Measurements from ENCODE around the gene SLC24A4. TPM values are rescaled to one million over a fixed set of nuclear protein-coding genes. Genes with fewer than 3 reads are reported as not detected.

The SLC24A4 gene
- total and polyA plus RNA-seq, 2 of the 4 experiments (the other 2 are of a cell fraction): not detected

DNA sequence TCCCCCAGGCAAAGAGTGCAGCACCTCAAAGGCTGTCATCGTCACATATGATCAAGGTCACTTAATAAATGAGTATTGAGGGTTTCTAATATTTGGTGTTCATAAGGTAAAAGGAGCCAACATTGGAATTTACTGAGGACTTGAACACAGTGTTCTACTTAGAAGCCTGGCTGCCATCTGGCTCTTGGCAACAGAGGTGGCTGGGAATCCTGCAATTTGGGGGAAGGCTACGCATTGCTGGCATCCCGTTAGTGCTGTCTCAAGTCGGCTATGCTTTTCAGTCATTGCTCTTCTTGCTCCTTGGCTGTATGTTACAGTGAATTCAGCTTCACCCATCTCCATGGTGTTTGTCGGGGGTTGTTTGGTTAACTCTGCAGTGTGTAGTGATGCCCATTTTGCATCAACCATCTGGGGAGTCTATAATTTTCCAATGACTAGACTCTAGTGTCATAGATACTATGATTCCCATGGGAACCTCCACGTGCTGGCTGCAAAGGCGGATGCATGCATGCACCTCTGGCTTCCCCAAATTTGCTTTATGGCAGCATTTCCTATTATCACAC lies 12.9 kb upstream of the SLC24A4 start:
- no TSS peak for BruUV-seq (replicated peaks)
- POLR2A ChIA-PET (ENCODE audit: unreplicated experiment): no interaction called here

More for the DNA sequence above, 12.9 kb upstream of the SLC24A4 start:
- no peak overlapping the region for H4K91ac ChIP-seq (ENCODE audit: insufficient read depth, low read depth, low read length)
- no peak overlapping the region for H3K14ac ChIP-seq (replicated peaks; ENCODE audit: low read depth, low read length)
- dilution Hi-C loops (cut with HindIII; ENCODE audit: low sequenced_read_pairs, unreplicated experiment): no loop called here
- H3K27ac ChIP-seq (ENCODE audit: insufficient read depth, low read length): no peak overlapping the region
- no peak overlapping the region for H2AK9ac ChIP-seq (replicated peaks; ENCODE audit: low read depth, low read length, poor library complexity)
- TF ChIP-seq FOS (IDR thresholded peaks at IDR 0.05; ENCODE audit: low read depth, low read length): no peak
- TF ChIP-seq CHD1 (IDR thresholded peaks at IDR 0.05; ENCODE audit: low read depth, low read length): no peak
- TF ChIP-seq, protein P1, sequence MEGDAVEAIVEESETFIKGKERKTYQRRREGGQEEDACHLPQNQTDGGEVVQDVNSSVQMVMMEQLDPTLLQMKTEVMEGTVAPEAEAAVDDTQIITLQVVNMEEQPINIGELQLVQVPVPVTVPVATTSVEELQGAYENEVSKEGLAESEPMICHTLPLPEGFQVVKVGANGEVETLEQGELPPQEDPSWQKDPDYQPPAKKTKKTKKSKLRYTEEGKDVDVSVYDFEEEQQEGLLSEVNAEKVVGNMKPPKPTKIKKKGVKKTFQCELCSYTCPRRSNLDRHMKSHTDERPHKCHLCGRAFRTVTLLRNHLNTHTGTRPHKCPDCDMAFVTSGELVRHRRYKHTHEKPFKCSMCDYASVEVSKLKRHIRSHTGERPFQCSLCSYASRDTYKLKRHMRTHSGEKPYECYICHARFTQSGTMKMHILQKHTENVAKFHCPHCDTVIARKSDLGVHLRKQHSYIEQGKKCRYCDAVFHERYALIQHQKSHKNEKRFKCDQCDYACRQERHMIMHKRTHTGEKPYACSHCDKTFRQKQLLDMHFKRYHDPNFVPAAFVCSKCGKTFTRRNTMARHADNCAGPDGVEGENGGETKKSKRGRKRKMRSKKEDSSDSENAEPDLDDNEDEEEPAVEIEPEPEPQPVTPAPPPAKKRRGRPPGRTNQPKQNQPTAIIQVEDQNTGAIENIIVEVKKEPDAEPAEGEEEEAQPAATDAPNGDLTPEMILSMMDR (conservative IDR thresholded peaks at IDR 0.05; ENCODE audit: low read depth, low read length): no peak
- TF ChIP-seq POLR2A (IDR thresholded peaks at IDR 0.05; ENCODE audit: low read depth, low read length): no peak
- TF ChIP-seq USF2 (IDR thresholded peaks at IDR 0.05; ENCODE audit: low read depth, low read length): no peak
- no peak for TF ChIP-seq NFE2L2 (IDR thresholded peaks at IDR 0.05; ENCODE audit: low read depth, low read length)
- no peak for TF ChIP-seq MAFK (IDR thresholded peaks at IDR 0.05; ENCODE audit: low read depth, low read length)
- no peak for TF ChIP-seq BHLHE40 (IDR thresholded peaks at IDR 0.05; ENCODE audit: low read depth, low read length)
- CTCF ChIA-PET: no interaction called here
- in situ Hi-C loops (cut with MboI; ENCODE audit: low sequenced_read_pairs): no loop called here
- no peak overlapping the region for H2AK5ac ChIP-seq (ENCODE audit: low read depth, low read length)
- no peak overlapping the region for H3K4me2 ChIP-seq (ENCODE audit: low read depth, low read length)
- no peak overlapping the region for H2BK120ac ChIP-seq (ENCODE audit: low read depth, low read length)
- ATAC-seq (ENCODE audit: low read depth) (no peak), DNase-seq (no peak)
- H3K27me3 ChIP-seq (ENCODE audit: control insufficient read depth, insufficient read depth, low read length): peaks cover 14% of the 10 kb centered on the region
- H4K8ac ChIP-seq (ENCODE audit: low read depth in 2 of 2, low read length in 2 of 2): no peak overlapping the region
- H3K4me3 ChIP-seq (ENCODE audit: insufficient read depth, low read depth, low read length): no peak overlapping the region
- no peaks in the 10 kb centered on the region for H4K20me1 ChIP-seq (ENCODE audit: insufficient read depth, low read length)
- WGBS, 2 experiments (ENCODE audit: extremely low coverage in 2 of 2, insufficient read length in 1 of 2): 53% methylated on average over 3 of the region's 7 CpGs; no CpG with 5 or more reads in 1 of the 2 experiments
- intact Hi-C loops (cut with micrococcal nuclease): no loop called here
- no peak overlapping the region for H3K4ac ChIP-seq (ENCODE audit: low read depth, low read length)
- H3K9ac ChIP-seq (ENCODE audit: low read depth, low read length): no peak overlapping the region
- H4K5ac ChIP-seq (ENCODE audit: low read depth, low read length): no peak overlapping the region
- no peak overlapping the region for H2AFZ ChIP-seq (replicated peaks; ENCODE audit: low read length, poor library complexity)
- no peaks in the 10 kb centered on the region for H3K36me3 ChIP-seq (ENCODE audit: control insufficient read depth, insufficient read depth, low read length)
- H2BK5ac ChIP-seq (ENCODE audit: low read depth, low read length, poor library complexity, severe bottlenecking): no peak overlapping the region
- no peak overlapping the region for H3K18ac ChIP-seq (ENCODE audit: low read depth, low read length)
- no peaks in the 10 kb centered on the region for H3K79me1 ChIP-seq (ENCODE audit: low read depth in 1 of 2, low read length in 2 of 2)
- no peak overlapping the region for H3K23ac ChIP-seq (ENCODE audit: low read depth, low read length)
- no peaks in the 10 kb centered on the region for H3K4me1 ChIP-seq (ENCODE audit: control insufficient read depth, insufficient read depth, low read length)
- no peaks in the 10 kb centered on the region for H3K9me1 ChIP-seq (ENCODE audit: insufficient read depth, low read length)
- H2BK20ac ChIP-seq (ENCODE audit: low read depth, low read length): no peak overlapping the region
- H3K56ac ChIP-seq (ENCODE audit: extremely low read depth, insufficient read depth, low read length): no peak overlapping the region
- no peaks in the 10 kb centered on the region for H3K9me3 ChIP-seq (ENCODE audit: control insufficient read depth, insufficient read depth, low read length)
- H2BK15ac ChIP-seq (ENCODE audit: low read depth, low read length): no peak overlapping the region

All from IMR-90 (cell line).